ENCODE measurements around the gene RGS4.

The RGS4 gene

GRCh38 chr1:163055005-163055404 lies 14.2 kb upstream of the RGS4 start:
- DNase-seq (ENCODE audit: low read depth, low spot score): no peak
- TF ChIP-seq YY1 (IDR thresholded peaks at IDR 0.05; ENCODE audit: insufficient read depth, insufficient read length): no peak
- no peaks in the 10 kb centered on the region for H3K36me3 ChIP-seq (ENCODE audit: insufficient read depth, insufficient read length, low read length)
- no peaks in the 10 kb centered on the region for H3K27me3 ChIP-seq (ENCODE audit: insufficient read depth, insufficient read length)
- no peaks in the 10 kb centered on the region for H3K9me3 ChIP-seq (ENCODE audit: insufficient read depth, low read length)
- no peak overlapping the region for H3K9ac ChIP-seq (ENCODE audit: insufficient read length, low read depth)
- no peak overlapping the region for H3K4me3 ChIP-seq (ENCODE audit: insufficient read length, low read depth)
- H3K4me1 ChIP-seq (ENCODE audit: insufficient read depth, insufficient read length): no peaks in the 10 kb centered on the region

DNA sequence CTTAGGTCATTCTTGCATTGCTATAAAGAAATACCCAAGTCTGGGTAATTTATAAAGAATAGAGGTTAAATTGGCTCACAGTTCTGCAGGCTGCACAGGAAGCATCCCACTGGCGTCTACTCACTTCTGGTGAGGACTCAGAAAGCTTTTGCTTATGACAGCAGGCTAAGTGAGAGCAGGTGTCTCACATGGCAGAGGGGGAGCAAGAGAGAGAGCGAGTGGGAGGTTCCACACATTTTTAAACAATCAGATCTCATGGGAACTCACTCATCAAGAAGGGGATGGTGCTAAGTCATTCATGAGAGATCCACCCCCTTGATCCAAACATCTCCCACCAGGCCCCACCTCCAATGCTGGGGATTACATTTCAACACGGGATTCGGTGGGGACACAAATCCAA lies 13.6 kb upstream of the RGS4 start:
- H3K9me3 ChIP-seq (ENCODE audit: insufficient read depth, low read length): no peaks in the 10 kb centered on the region
- DNase-seq (ENCODE audit: low read depth, low spot score): no peak
- TF ChIP-seq SUZ12 (IDR thresholded peaks at IDR 0.05; ENCODE audit: extremely low read depth, insufficient read depth, insufficient read length) (no peak), ZNF274 (IDR thresholded peaks at IDR 0.05; ENCODE audit: low read depth, low read length) (no peak), YY1 (IDR thresholded peaks at IDR 0.05; ENCODE audit: insufficient read depth, insufficient read length) (no peak)
- H3K4me3 ChIP-seq (ENCODE audit: insufficient read length, low read depth): no peak overlapping the region
- no peaks in the 10 kb centered on the region for H3K36me3 ChIP-seq (ENCODE audit: insufficient read depth, insufficient read length, low read length)
- H3K9ac ChIP-seq (ENCODE audit: insufficient read length, low read depth): no peak overlapping the region
- no peaks in the 10 kb centered on the region for H3K27me3 ChIP-seq (ENCODE audit: insufficient read depth, insufficient read length)
- no peaks in the 10 kb centered on the region for H3K4me1 ChIP-seq (ENCODE audit: insufficient read depth, insufficient read length)

DNA sequence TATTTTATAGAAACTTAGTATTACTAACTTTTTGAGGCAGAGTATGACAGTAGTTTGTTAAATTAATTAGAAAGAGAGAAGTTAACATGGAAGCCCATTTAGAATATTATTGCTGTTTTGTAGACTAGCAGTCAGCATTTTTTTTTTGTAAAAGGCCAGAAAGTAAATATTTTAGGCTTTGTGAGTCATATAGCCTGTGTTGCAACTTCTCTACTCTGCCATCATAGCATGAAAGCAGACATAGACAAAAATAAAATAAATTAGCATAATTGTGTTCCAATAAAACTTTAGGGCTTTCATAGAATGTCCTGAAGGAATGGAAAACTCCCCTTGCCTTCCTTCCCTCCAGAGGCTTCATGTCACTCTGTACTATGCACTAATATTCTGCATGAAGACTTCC lies 12.3 kb upstream of the RGS4 start:
- Histone ChIP-seq H3K9me3 (ENCODE audit: insufficient read depth, low read length) (no peaks in the 10 kb centered on the region), H3K4me1 (ENCODE audit: insufficient read depth, insufficient read length) (no peaks in the 10 kb centered on the region), H3K36me3 (ENCODE audit: insufficient read depth, insufficient read length, low read length) (no peaks in the 10 kb centered on the region), H3K4me3 (ENCODE audit: insufficient read length, low read depth) (no peak overlapping the region), H3K9ac (ENCODE audit: insufficient read length, low read depth) (no peak overlapping the region), H3K27me3 (ENCODE audit: insufficient read depth, insufficient read length) (no peaks in the 10 kb centered on the region)
- DNase-seq (ENCODE audit: low read depth, low spot score): no peak
- TF ChIP-seq ZNF274 (IDR thresholded peaks at IDR 0.05; ENCODE audit: low read depth, low read length) (no peak), YY1 (IDR thresholded peaks at IDR 0.05; ENCODE audit: insufficient read depth, insufficient read length) (no peak), SUZ12 (IDR thresholded peaks at IDR 0.05; ENCODE audit: extremely low read depth, insufficient read depth, insufficient read length) (no peak)

DNA sequence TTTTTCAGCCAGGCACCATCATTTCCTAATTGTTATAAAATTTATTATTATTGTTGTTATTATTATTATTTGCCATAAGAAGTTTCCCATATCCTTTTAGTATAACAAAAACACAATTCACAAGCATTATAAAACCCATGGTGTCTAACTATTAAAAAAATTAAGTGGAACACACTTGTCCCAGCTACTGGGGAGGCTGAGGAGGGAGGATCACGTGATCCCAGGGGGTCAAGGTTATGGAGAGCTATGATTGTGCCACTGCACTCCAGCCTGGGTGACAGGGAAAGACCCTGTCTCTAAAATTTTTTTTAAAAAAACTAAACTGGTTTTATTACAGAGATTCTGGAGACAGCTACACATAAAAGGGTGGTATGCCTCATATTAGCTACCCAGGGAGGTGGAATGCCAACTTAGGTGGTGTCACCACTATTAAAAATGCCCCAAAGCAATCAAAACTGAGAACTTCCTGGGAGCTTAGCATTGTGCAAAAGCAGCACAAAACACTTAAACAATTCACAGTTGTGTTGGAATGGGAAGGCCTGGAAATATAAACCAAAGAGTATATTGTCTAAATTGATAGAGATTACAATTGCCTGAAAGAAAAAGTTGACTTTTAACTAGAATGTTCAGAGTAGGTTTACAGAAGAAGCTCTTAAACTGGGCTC lies 8.7 kb upstream of the RGS4 start:
- no peaks in the 10 kb centered on the region for H3K36me3 ChIP-seq (ENCODE audit: insufficient read depth, insufficient read length, low read length)
- H3K27me3 ChIP-seq (ENCODE audit: insufficient read depth, insufficient read length): no peaks in the 10 kb centered on the region
- no peak overlapping the region for H3K9ac ChIP-seq (ENCODE audit: insufficient read length, low read depth)
- no peak overlapping the region for H3K4me3 ChIP-seq (ENCODE audit: insufficient read length, low read depth)
- no peak for TF ChIP-seq SUZ12 (IDR thresholded peaks at IDR 0.05; ENCODE audit: extremely low read depth, insufficient read depth, insufficient read length)
- no peak for TF ChIP-seq YY1 (IDR thresholded peaks at IDR 0.05; ENCODE audit: insufficient read depth, insufficient read length)
- TF ChIP-seq ZNF274 (IDR thresholded peaks at IDR 0.05; ENCODE audit: low read depth, low read length): no peak
- H3K4me1 ChIP-seq (ENCODE audit: insufficient read depth, insufficient read length): no peaks in the 10 kb centered on the region
- no peak for DNase-seq (ENCODE audit: low read depth, low spot score)
- H3K9me3 ChIP-seq (ENCODE audit: insufficient read depth, low read length): no peaks in the 10 kb centered on the region

DNA sequence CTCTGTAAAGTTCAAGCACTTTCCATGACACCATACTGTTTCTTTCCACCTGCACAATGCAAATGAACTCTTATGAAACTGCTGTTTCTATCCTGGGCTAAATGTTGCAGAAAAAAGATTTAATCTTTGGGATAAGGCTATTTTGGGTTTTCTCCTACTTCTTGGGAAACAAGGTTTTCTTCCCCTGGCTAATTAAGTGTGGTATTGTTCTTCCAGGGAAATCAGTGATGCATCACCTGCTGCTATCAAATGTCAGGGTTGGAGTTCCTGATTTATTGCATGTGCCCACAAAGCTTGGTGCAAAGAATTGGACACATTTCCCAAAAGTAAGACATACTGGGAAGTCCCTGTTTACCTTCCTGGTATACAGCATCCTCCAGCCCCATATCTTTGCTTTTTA lies 6.0 kb upstream of the RGS4 start:
- no peaks in the 10 kb centered on the region for H3K36me3 ChIP-seq (ENCODE audit: insufficient read depth, insufficient read length, low read length)
- H3K9ac ChIP-seq (ENCODE audit: insufficient read length, low read depth): no peak overlapping the region
- DNase-seq (ENCODE audit: low read depth, low spot score): no peak
- H3K4me3 ChIP-seq (ENCODE audit: insufficient read length, low read depth): no peak overlapping the region
- H3K9me3 ChIP-seq (ENCODE audit: insufficient read depth, low read length): no peaks in the 10 kb centered on the region
- H3K4me1 ChIP-seq (ENCODE audit: insufficient read depth, insufficient read length): no peaks in the 10 kb centered on the region
- H3K27me3 ChIP-seq (ENCODE audit: insufficient read depth, insufficient read length): no peaks in the 10 kb centered on the region
- TF ChIP-seq SUZ12 (IDR thresholded peaks at IDR 0.05; ENCODE audit: extremely low read depth, insufficient read depth, insufficient read length) (no peak), ZNF274 (IDR thresholded peaks at IDR 0.05; ENCODE audit: low read depth, low read length) (no peak), YY1 (IDR thresholded peaks at IDR 0.05; ENCODE audit: insufficient read depth, insufficient read length) (no peak)

DNA sequence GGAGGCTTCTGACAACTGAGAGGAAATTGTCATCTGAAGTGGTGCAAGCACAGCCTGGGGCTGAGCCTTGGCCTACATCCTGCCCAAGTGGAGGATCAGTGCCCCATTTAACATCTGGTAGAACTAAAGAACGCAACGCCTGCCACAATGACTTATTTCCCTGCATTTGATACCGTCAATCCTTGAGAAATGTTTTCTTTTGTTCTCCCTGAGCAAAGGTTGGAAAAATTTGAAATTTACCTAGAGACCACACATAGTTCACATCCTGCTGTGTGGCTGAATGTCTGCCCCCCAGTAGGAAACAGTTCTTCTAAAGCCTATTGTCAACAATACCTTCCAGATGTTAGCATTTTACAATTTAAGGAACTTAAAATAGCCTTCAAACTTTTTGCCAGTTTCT lies 5.6 kb upstream of the RGS4 start:
- H3K4me1 ChIP-seq (ENCODE audit: insufficient read depth, insufficient read length): no peaks in the 10 kb centered on the region
- H3K36me3 ChIP-seq (ENCODE audit: insufficient read depth, insufficient read length, low read length): no peaks in the 10 kb centered on the region
- no peak for TF ChIP-seq SUZ12 (IDR thresholded peaks at IDR 0.05; ENCODE audit: extremely low read depth, insufficient read depth, insufficient read length)
- TF ChIP-seq YY1 (IDR thresholded peaks at IDR 0.05; ENCODE audit: insufficient read depth, insufficient read length): no peak
- no peaks in the 10 kb centered on the region for H3K9me3 ChIP-seq (ENCODE audit: insufficient read depth, low read length)
- no peak for DNase-seq (ENCODE audit: low read depth, low spot score)
- H3K4me3 ChIP-seq (ENCODE audit: insufficient read length, low read depth): no peak overlapping the region
- H3K9ac ChIP-seq (ENCODE audit: insufficient read length, low read depth): no peak overlapping the region
- no peaks in the 10 kb centered on the region for H3K27me3 ChIP-seq (ENCODE audit: insufficient read depth, insufficient read length)

GRCh38 chr1:163066168-163066567 lies 3.0 kb upstream of the RGS4 start:
- no peak for DNase-seq (ENCODE audit: low read depth, low spot score)
- H3K4me3 ChIP-seq (ENCODE audit: insufficient read length, low read depth): no peak overlapping the region
- no peak overlapping the region for H3K9ac ChIP-seq (ENCODE audit: insufficient read length, low read depth)
- H3K27me3 ChIP-seq (ENCODE audit: insufficient read depth, insufficient read length): no peaks in the 10 kb centered on the region
- no peaks in the 10 kb centered on the region for H3K4me1 ChIP-seq (ENCODE audit: insufficient read depth, insufficient read length)
- no peaks in the 10 kb centered on the region for H3K36me3 ChIP-seq (ENCODE audit: insufficient read depth, insufficient read length, low read length)
- no peaks in the 10 kb centered on the region for H3K9me3 ChIP-seq (ENCODE audit: insufficient read depth, low read length)
- TF ChIP-seq ZNF274 (IDR thresholded peaks at IDR 0.05; ENCODE audit: low read depth, low read length): no peak
- TF ChIP-seq YY1 (IDR thresholded peaks at IDR 0.05; ENCODE audit: insufficient read depth, insufficient read length): no peak
- no peak for TF ChIP-seq SUZ12 (IDR thresholded peaks at IDR 0.05; ENCODE audit: extremely low read depth, insufficient read depth, insufficient read length)
